Measurements from ENCODE around the gene GTPBP1.
A peak's percentile ranks its signal among the peaks of the same experiment; 100 is the strongest.

GTPBP1 gene

GRCh38 chr22:38760477-38761201 is 54.9 kb downstream of the GTPBP1 start:
- no peak for DNase-seq (ENCODE audit: low spot score)

- no peak for DNase-seq (ENCODE audit: low spot score)
Observed at GRCh38 chr22:38761202-38762162, 55.7 kb downstream of the GTPBP1 start.

- no peak for DNase-seq (ENCODE audit: low spot score)
Observed at GRCh38 chr22:38762551-38762983, 56.8 kb downstream of the GTPBP1 start.

DNA sequence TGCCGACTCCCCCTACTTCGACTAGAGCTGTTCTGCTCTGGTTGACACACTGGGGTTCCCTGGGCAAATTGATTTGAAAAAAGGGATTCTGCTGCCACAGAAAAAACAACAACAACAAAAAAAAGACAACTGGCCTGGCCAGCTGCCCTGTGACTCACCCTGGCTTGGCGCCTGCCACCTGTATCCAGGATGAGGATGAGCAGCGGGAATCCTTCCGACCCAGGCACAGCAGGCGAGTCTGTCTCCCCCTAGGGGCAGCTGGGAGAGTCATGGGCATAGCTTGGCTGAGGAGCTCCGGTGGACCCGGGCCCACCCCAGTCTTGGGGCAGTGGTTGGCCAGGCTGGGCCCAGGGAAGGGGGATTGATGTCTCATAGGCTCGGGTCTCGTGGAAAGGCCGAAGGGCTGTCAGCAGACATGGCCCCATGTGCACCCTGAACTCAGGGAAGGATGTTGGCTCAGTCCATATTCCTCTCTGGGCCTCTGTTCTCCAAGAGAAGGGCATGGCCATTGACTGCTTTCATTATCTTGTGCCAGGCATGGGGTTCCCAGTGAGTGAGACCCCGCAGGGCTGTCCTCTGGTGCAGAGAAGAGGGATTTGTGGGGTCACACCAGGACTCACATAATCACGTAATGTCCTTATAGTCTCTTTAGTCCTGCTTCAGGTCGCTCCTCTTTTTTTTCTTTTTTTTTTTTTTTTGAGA is 60.5 kb downstream of the GTPBP1 start:
- peak; percentile 58 for DNase-seq (ENCODE audit: low spot score)

- no peak for DNase-seq (ENCODE audit: low spot score)
Observed at GRCh38 chr22:38767313-38767712, 61.6 kb downstream of the GTPBP1 start.

DNA sequence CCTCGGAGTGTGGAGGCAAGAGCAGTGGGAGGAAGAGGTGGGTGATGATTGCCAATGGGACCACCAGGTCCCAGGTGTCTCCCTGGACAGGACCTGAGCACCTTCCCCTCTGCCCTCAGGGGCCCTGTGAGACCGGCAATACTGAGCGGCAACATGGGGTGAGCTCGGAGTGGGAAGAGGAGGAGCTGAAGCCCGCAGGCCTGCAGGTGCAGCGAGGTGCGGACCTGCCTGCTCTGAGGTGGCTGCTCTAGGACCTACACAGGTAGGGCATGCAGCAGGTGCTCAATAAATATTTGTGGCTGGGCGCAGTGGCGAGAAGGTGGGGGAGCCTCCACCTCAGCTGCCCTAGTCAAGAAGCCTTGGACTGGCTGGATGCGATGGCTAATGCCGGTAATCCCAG is 62.3 kb downstream of the GTPBP1 start:
- no peak for DNase-seq (ENCODE audit: low spot score)

DNA sequence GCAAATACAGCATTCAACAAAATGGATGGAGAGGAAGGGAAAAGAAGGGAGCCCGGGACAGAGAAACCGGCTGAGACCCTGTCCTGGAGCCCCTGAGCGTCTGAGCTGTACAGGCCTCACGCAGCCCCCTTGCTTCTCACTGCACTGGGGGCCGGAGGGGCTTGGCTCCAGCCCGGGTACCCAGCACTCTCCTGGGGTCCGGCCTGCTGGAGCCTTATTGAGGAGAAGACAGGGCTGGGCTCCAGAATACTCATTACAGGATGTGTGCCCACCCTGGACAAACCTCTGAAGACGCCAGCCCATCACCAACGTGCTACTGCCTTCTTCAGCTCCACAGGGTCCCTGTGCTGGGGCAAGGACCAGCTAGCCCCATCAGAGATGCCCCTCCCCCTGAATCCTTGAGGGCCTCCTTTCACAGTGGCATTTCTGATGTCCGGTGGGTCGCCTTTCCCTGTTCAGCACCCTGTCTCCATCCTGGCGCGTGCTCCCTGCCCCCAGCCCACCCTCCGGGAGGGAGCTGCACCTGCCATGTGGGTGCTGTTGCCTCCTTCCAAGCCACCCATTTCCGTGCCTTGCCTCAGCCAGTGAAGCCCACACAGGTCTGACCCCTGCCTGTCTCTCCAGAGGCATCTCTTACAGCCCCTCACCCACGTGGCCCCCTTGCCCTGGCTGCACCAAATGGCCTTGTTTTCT is 64.7 kb downstream of the GTPBP1 start:
- no peak for DNase-seq (ENCODE audit: low spot score)

- no peak for DNase-seq (ENCODE audit: low spot score)
Observed at GRCh38 chr22:38772623-38772873, 66.8 kb downstream of the GTPBP1 start.

DNA sequence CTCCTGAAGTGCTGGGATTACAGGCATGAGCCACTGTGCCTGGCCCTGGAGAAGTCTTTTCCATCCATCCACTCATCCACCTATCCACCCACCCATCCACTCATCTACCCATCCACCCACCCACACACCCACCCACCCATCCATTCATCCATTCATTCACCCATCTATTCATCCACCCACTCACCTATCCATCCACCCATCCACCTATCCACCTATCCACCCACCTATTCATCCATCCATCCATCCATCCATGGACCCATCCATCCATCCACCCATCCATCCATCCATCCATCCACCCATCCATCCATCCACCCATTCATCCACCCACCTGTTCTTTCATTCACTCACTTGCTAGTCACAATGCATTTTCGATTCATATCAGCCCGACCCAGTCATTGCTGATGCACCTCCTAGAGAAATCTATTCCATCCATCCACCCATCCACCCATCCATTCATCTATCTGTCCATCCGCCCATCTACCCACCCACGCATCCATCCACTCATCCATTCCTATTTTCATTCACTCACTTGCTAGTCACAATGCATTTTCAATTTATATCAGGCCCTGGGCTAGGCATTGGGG is 67.7 kb downstream of the GTPBP1 start:
- no peak for DNase-seq (ENCODE audit: low spot score)

GRCh38 chr22:38774496-38775166 is 68.9 kb downstream of the GTPBP1 start:
- no peak for DNase-seq (ENCODE audit: low spot score)

GRCh38 chr22:38775656-38776055 is 69.9 kb downstream of the GTPBP1 start:
- DNase-seq (ENCODE audit: low spot score), result no peak

- DNase-seq (ENCODE audit: low spot score), result no peak
Observed at GRCh38 chr22:38776086-38776485, 70.3 kb downstream of the GTPBP1 start.

GRCh38 chr22:38777087-38777671 is 71.4 kb downstream of the GTPBP1 start:
- peak; percentile 27 for DNase-seq (ENCODE audit: low spot score)

DNA sequence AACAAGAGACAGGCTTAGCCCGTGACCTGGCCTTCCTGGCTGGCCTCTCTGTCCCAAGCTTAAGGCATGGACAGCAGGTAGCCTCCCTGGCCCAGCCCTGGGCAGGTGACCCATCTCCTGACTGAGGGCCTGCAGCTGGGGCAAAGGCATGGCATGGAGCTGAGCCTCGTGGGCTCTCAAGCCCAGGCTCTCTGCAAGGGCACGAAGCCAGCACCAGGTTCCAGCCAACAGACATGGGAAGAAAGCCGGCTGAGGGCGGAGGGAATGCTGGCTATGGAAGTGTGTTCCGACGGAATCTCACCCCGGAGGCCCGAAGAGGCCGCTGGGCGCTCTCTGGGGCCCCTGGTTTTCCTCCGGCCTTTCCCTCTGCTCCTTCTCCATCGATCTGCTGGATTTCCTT is 75.3 kb downstream of the GTPBP1 start:
- DNase-seq (ENCODE audit: low spot score), result peak; percentile 51

- DNase-seq (ENCODE audit: low spot score), result no peak
Observed at GRCh38 chr22:38782402-38783094, 76.8 kb downstream of the GTPBP1 start.

Measured in cerebellar cortex (tissue), 1 donor.